HUES6 (cell line): ENCODE data around the gene NIPAL1.

Source experiments
- H3K27ac ChIP-seq: 2 replicates; pipeline ENCODE4 v1.7.0; 2013; ENCODE audit warnings: low read depth, mild to moderate bottlenecking, low read length, inconsistent platforms
- H3K27me3 ChIP-seq: 2 replicates; pipeline ENCODE4 v1.6.1; 2013; ENCODE audit warnings: low read length; ENCODE audit not compliant: control insufficient read depth, insufficient read depth
- H3K36me3 ChIP-seq: 2 replicates; pipeline ENCODE4 v1.6.1; 2013; ENCODE audit warnings: low read length; ENCODE audit not compliant: control insufficient read depth, insufficient read depth
- H3K4me1 ChIP-seq: 2 replicates; pipeline ENCODE4 v1.6.1; 2013; ENCODE audit warnings: low read length; ENCODE audit not compliant: control insufficient read depth, insufficient read depth
- H3K4me3 ChIP-seq: 2 replicates; pipeline ENCODE4 v1.5.1; 2013; ENCODE audit warnings: low read depth, low read length
- H3K9ac ChIP-seq: one replicate; pipeline ENCODE4 v1.6.1; 2013; ENCODE audit warnings: mild to moderate bottlenecking, low read length
- H3K9me3 ChIP-seq: 2 replicates; pipeline ENCODE4 v1.6.1; 2013; ENCODE audit warnings: low read depth, low read length; ENCODE audit not compliant: control insufficient read depth, insufficient read depth

Gene NIPAL1

DNA sequence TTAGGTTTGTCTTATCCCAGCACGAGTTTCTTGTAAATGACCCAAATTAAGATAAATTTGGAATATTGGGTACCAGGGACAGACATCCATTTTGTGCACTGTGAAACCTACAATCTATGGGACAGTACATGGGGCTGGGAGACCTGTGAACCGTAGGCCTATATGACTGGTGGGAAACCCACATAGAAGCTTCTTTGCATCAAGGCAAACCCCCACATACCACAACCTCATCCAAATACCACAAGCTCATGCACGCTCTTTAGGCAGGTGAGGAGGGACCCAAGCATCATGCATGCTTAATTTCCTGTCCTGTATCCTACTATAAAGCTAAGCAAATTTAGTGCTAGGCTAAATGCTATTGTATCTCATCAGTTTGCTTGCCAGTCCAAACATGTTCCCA is 47.8 kb downstream of the NIPAL1 start:
- Histone ChIP-seq H3K27me3 (no peaks in the 10 kb centered on the region), H3K36me3 (no peaks in the 10 kb centered on the region), H3K9ac (no peak overlapping the region), H3K4me1 (no peaks in the 10 kb centered on the region), H3K27ac (no peak overlapping the region), H3K9me3 (no peaks in the 10 kb centered on the region), H3K4me3 (no peak overlapping the region)

DNA sequence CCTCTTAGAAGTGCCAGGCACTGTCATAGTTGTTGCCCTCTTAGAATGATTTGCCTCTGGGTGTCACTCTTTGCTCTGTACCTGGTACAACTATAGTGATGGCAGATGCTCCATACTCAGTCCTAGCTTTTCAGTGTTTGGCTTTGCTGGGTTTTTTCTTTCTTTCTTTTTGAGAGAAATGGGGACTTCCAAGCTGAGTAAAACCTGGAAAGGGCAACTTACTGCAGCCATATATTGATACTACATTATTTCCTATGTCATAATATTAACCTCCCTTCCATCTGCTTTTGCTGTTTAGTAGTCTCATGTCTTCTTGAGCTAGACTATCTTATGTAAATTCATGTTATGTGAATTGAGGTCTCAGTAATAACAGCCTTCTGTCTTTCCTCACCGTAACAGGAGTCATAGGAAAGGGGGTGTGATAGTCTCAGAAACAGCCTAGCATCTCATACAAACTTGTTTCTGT is 49.0 kb downstream of the NIPAL1 start:
- no peaks in the 10 kb centered on the region for H3K4me1 ChIP-seq
- no peak overlapping the region for H3K27ac ChIP-seq
- no peaks in the 10 kb centered on the region for H3K27me3 ChIP-seq
- no peaks in the 10 kb centered on the region for H3K36me3 ChIP-seq
- no peaks in the 10 kb centered on the region for H3K9me3 ChIP-seq
- no peak overlapping the region for H3K4me3 ChIP-seq
- no peak overlapping the region for H3K9ac ChIP-seq

DNA sequence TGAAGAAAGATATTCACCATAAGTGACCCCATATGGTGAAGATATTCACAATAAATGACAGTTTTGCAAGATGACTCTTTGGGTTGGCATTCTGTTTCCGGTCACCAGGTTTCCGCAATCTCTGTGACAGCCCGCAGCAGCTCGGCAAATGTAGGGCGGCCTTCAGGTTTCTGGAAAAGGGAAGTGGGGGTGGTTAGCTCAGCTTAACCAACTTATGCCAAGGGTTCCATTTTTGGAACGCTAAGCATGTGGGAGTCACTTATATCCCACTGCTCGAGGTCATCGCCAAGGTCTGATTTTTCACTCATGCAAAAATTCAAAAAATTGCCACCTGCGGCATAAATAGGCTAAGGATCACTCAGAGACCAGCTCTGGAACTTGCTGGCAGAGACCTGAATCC is 51.0 kb downstream of the NIPAL1 start:
- H3K27me3 ChIP-seq: no peaks in the 10 kb centered on the region
- no peaks in the 10 kb centered on the region for H3K36me3 ChIP-seq
- H3K4me3 ChIP-seq: no peak overlapping the region
- H3K9ac ChIP-seq: no peak overlapping the region
- no peak overlapping the region for H3K27ac ChIP-seq
- no peaks in the 10 kb centered on the region for H3K4me1 ChIP-seq
- no peaks in the 10 kb centered on the region for H3K9me3 ChIP-seq

DNA sequence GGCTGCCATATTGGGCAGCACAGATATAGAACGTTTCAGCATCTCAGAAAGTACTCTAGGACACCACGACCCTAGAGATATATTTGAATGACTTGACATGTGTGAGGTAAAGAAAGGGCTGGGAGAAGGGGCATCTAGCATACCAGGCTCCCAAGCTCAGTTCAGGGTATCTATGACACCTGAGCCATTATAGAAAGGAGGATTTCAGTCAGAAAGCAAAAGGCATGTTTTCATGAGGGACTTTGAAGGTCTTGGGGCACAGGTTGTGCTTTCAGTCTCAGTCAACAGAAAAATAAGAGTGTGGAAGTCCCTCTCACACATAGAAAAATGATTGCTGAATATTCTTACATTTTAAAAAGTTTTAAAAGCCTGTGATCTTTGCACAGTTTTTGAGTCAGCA is 51.6 kb downstream of the NIPAL1 start:
- H3K9ac ChIP-seq: no peak overlapping the region
- H3K4me3 ChIP-seq: no peak overlapping the region
- H3K27ac ChIP-seq: no peak overlapping the region
- H3K27me3 ChIP-seq: no peaks in the 10 kb centered on the region
- H3K4me1 ChIP-seq: no peaks in the 10 kb centered on the region
- H3K36me3 ChIP-seq: no peaks in the 10 kb centered on the region
- H3K9me3 ChIP-seq: no peaks in the 10 kb centered on the region

DNA sequence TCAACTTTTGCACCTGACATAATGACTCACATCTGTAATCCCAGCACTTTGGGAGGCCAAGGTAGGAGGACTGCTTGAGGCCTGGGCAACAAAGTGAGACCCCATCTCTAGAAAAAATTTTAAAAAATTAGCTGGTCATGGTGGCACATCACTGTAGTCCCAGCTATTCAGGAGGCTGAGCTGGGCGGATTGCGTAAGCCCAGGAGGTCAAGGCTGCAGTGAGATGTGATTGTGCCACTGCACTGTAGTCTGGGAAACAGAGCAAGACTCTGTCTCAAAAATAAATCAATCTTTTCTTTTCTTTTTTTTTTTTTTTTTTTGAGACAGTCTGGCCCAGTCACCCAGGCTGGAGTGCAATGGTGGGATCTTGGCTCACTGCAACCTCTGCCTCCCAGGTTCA is 52.5 kb downstream of the NIPAL1 start:
- no peaks in the 10 kb centered on the region for H3K9me3 ChIP-seq
- H3K36me3 ChIP-seq: no peaks in the 10 kb centered on the region
- no peak overlapping the region for H3K9ac ChIP-seq
- H3K4me1 ChIP-seq: no peaks in the 10 kb centered on the region
- H3K4me3 ChIP-seq: no peak overlapping the region
- no peaks in the 10 kb centered on the region for H3K27me3 ChIP-seq
- H3K27ac ChIP-seq: no peak overlapping the region

DNA sequence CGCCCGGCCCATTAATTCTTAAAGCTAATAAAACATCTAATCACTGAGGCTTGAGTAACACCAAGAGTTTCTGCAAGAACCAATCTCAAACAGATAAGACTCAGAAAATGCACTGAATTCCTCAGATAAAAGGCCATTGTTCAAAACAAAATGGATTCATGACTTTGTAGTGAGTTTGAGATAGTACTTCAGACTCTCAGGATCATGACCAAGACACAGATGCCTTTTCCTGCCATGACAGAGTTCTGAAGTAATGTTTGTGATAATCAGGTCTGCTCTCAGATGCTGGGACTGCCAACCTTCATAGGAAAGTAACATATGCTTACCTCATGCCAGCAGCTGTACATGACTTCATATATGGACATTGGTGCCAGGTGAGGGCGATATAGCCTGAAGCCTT is 54.6 kb downstream of the NIPAL1 start:
- Histone ChIP-seq H3K9me3 (no peaks in the 10 kb centered on the region), H3K27me3 (no peaks in the 10 kb centered on the region), H3K36me3 (no peaks in the 10 kb centered on the region), H3K4me3 (no peak overlapping the region), H3K27ac (no peak overlapping the region), H3K9ac (no peak overlapping the region), H3K4me1 (no peaks in the 10 kb centered on the region)

DNA sequence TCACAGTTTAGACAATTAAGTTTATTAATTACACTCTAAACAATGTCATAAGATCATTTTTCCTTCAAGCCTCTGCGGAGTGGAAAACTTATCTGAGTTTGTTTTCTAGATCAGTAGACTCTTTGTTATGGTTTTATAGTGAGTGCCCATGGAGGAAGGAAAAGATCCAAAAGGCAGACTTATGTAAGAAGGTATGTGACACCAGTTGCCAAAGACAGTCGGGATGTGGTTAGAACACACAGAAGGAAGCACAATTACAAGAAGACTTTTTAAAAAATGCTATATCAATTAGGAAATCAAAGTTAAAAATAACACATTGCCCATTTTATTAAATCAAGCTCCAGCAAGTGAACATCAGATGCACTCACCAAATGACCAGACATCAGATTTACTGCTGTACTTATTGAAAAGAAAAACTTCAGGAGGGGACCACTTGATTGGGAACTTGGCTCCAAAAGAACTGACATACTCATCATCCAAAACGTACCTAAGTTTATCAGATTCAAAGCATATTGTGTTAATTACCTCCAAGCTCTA is 57.1 kb downstream of the NIPAL1 start:
- Histone ChIP-seq H3K27ac (no peak overlapping the region), H3K9ac (no peak overlapping the region), H3K36me3 (no peaks in the 10 kb centered on the region), H3K4me3 (no peak overlapping the region), H3K27me3 (no peaks in the 10 kb centered on the region), H3K9me3 (no peaks in the 10 kb centered on the region), H3K4me1 (no peaks in the 10 kb centered on the region)

DNA sequence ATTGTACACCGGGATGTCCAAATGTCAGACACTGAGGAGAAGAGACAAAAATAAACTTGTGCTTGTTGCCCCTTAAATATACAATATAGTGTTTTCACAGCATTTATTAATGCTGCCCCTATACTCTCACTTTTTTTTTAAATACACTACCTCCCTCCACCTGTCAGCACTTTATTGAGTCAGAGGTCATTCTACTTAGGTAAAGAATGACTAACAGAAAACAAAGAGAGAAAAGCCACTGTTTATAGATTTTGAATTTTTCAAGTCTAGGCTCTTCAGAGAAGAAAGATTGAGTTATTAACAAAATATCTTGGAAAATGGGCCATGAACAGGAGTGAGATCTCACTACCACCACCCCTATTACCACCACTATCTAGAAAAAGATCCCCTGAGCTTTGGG is 58.1 kb downstream of the NIPAL1 start:
- Histone ChIP-seq H3K4me3 (no peak overlapping the region), H3K27me3 (no peaks in the 10 kb centered on the region), H3K4me1 (no peaks in the 10 kb centered on the region), H3K9ac (no peak overlapping the region), H3K27ac (no peak overlapping the region), H3K9me3 (no peaks in the 10 kb centered on the region), H3K36me3 (no peaks in the 10 kb centered on the region)

DNA sequence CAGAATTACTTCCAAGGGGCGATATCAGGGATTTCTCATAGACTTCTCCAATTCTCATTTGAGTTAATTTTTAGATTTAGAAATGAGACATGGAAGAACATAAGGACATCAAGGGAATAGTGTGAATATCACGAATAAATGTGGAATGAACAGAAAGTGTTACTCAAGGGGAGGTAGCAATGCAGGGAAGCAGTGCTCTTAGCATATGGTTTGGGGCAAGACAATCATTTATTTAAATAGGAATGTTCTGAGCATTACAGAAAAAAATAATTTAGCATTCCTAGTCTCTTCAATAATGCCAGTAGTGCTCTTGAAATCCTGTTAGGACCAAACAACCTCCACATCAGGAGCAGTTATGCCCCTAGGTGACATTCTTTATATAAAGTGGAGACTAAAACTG is 61.9 kb downstream of the NIPAL1 start:
- Histone ChIP-seq H3K9ac (no peak overlapping the region), H3K4me3 (no peak overlapping the region), H3K36me3 (no peaks in the 10 kb centered on the region), H3K27me3 (no peaks in the 10 kb centered on the region), H3K4me1 (no peaks in the 10 kb centered on the region), H3K9me3 (no peaks in the 10 kb centered on the region), H3K27ac (no peak overlapping the region)

DNA sequence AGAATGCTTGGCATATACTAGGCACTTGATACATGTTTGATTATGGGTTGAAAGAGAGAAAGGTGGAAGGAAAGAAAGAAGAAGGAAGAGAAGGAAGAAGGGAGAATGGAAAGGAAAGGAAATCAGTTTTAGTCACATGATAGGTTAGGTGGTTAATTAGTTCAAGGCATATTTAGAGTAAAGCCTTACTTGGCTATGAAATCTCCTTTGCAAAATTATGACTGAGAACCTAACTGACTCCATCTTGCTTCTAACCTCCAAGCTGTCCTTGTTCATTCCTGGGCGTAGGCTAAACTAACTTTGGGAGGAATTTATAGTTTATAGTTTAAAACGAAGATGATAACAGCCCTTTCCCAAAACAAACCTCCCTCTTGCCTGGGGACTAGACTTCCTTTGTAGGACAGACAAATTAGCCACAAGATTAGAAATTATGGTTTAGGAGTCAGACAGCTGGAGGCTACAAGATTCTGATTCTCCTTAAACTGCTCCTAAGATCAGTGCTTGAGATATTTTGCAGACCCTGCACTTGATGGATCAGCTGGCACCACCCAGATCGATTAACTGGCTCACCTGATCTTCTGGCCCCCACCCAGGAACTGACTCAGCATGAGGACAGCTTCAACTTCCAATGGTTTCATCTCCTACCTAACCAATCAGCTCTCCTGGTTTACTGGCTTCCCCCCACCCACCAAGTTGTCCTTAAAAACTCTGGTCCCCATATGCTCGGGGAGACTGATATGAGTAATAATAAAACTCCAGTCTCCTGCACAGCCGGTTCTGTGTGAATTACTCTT is 62.5 kb downstream of the NIPAL1 start:
- H3K27ac ChIP-seq: no peak overlapping the region
- H3K4me3 ChIP-seq: no peak overlapping the region
- no peaks in the 10 kb centered on the region for H3K27me3 ChIP-seq
- no peaks in the 10 kb centered on the region for H3K36me3 ChIP-seq
- no peaks in the 10 kb centered on the region for H3K4me1 ChIP-seq
- H3K9me3 ChIP-seq: no peaks in the 10 kb centered on the region
- H3K9ac ChIP-seq: no peak overlapping the region

DNA sequence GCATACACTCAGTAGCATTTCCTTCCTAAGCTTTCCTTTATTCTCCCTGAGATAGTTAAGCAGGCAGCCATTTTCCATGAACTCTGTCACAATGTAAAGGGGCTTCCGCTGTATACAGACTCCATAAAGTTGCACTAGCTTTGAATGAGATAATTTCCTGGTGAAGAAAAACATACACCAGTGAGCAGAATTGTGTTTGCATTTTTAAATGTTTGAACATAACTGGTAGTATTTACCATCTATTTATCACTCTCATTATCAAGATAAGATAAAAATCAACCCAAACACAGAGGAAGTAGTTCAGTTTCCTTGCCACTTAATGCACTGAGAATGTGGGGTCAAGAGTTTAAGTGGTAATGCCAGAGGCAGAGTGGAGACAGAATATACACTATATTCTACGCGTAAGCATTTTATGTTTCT is 63.4 kb downstream of the NIPAL1 start:
- H3K27ac ChIP-seq: no peak overlapping the region
- H3K36me3 ChIP-seq: no peaks in the 10 kb centered on the region
- no peaks in the 10 kb centered on the region for H3K27me3 ChIP-seq
- no peak overlapping the region for H3K4me3 ChIP-seq
- no peaks in the 10 kb centered on the region for H3K9me3 ChIP-seq
- H3K4me1 ChIP-seq: no peaks in the 10 kb centered on the region
- no peak overlapping the region for H3K9ac ChIP-seq
